NCI-H1092 (cell line): ENCODE results near the gene ACRBP.

Experiments
- DNase-seq: peaks from one replicate; lab custom pipeline; 2025; lab: John Stamatoyannopoulos, UW

ACRBP gene

DNA sequence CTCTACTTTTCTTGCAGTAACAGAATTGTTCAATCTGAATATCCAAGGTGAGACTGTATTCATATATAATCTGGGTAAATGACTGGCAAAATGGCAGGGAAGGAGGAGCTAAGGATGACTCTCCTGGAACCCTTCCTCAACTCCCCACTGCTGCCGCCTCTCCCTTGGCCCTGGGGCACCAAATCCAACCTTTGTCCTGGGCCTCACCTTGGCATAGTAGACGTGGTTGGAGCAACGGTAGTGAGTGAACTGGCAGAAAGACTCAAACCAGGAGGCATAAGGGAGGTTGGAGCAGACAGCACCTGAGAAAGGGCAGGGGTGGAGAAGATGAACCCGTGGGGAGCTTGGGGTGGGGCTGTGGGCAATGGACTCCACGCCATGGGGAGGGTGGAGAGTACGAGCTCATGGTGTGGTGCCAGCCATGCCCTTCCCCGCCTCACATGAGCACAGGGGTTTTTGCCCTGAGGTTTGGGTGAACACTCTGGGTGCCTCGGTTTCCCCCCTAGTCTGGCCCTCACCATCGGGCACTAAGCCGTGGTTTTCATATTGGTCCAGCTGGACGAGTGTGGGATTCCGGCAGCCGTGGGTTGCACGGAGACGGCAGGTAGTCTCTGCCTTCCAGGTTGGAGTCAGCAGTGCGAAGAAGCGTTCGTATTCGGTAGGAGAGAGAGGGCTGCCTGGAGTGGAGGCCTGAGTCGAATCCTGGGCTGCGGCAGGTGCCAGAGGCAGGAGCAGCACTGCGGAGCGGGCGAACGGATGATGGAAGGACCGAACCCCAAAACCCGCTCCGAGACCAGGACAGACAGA, 753 bp downstream of the ACRBP start:
- DNase-seq = no peak

DNA sequence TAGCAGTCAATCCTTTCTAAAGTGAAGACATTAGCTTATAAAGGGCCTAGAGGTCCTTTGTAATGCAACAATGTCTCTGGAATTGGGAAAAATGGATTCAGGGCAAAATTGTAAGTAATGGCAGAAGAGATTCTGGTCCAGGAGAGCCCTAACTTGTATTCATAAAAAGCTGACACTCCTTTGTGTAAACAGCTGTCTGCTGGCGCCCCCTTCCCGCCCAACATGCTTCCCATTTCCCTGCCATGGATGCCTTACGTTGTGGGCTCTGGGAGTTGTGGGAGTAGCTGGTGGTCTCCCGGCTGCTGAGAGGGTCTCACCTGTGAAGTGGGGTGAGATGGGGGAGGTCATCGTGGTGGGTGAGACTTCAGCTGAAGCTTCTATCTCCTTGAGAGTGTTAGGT, 2.3 kb downstream of the ACRBP start:
- no peak for DNase-seq

DNA sequence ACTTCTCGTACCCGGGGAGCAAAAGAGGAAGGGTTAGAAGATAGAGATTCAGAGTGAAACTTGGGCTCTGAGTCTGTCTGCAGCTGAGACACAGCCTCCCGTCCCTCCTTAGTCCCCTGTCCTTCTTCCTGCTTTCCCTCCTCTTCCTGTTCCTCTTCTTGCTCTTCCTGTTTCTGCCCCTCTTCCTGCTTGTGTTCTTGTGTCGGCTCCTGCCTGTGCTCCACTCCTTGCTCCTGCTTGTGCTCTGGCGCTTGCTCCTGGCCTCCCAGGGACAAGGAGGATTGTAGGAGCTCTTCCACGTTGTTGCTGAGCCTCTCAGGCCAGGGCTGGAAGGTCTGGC, 3.0 kb downstream of the ACRBP start:
- no peak for DNase-seq

DNA sequence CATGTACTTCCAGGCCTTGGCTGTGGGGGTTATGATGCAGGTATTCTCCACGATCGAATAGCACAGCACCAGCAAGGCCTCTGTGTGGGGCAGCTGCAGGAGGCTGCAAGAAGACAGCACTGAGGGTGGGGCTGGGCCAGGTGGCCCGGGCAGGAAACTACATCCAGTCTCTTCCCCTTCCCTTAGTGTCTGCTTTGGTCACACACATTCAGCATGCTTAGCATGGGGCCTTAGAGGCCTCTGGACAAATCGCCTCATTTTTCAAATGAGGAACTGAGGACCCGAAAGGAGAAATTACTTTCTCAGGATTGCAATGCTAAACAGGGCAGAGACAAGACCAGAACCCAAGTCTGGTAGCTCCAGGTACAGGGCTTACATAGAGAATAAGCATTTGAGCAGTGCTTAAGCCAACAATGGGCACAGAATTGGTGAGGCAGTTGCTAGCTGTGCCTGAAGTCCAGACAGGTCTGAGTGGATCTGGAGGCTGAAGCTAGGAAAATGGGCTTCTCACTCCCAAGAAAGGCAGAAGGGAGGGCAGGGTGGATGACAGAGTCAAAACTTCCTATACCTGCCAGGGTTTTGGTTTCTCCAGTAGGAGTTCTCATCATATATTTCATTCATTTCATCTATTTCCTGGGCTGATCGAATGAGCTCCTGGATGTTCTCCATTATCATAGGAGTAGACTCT, 3.5 kb downstream of the ACRBP start:
- DNase-seq = no peak

DNA sequence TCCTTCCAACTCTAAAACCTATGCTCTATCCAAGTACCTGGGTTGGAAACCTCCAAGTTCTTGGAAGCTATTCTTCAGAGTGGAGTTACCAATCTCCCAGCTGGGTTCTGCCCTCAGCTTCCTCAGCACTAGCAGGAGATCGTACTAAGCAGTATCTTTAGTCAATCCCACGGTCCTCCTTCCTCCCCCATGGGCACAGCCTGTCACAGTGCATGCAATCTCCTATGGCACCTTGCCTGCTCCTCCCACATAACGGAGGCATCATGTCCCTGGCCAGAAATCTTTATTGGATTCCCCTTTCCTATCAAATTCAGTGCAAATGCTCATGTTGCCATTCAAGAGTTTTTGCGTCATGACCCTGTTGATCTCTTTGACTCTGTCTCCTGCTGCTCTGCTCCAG, 6.1 kb downstream of the ACRBP start:
- DNase-seq = no peak

DNA sequence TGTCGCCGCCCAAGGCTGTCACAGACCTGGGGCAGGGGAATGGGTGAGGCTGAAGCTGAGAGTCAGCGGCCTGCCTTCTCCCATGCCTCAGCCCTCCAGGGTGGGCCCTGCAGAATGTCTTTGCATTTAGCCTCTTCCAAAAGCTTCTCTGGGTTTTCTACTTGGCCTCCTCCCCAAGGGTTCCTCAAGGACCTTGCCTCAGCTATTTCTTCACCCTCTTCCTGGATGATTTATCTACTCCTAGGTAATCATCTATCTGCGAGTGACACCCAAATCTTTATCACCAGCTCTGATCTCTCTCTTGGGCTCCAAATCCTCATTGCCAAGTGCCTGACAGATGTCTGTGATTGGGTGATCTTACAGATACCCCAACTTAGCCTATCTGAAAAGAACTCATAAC, 6.7 kb downstream of the ACRBP start:
- no peak for DNase-seq

DNA sequence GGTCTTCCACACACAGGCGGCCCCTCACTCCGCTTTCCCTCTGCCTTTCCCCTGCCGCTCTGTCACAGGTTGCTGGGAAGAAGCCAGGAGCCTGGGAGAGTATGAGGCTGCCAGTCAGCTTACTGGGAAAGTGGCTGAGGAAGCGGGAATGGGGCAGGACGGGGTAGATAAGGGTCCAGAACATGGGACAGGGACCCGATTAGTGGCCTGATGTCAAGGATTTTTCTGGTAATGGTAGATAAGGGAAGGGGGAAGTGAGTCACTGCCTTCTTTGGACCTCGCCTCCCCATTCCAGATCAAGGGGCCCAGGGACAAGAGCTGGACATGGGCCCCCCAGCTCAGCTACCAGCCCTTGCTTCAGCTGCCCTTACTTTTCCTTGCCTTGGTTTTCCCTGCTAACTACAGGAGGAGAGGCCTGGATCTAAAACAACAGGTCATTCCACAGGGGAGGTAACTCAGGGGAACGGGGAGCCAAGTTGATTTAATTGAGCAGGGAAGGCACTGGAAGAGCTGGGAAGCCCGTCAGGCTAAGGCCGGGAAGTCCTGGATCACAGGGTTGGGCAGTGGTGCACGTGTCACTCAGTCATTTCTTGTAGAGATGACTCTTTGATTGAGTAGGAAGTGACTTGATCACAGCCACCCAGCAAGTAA, 8.0 kb downstream of the ACRBP start:
- no peak for DNase-seq

DNA sequence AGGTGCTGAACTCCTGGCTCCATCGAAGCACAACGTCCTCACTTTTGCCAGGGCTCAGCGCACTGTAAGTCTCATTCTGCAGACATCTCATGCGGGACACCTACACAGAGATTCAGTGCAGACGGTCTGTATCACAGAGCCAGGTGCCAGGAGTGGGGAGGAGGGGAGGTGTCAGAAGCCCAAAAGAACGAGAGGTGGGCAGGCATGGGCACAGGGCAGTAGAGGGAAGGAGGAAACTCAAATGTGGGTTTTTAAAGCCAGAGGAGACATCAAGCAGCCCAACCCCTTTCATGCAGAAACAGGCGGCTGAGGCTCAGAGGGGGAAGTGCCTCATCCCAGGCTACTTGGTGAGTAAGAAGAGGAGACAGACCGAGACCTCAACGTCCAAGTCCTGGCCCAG, 8.9 kb downstream of the ACRBP start:
- DNase-seq = no peak

DNA sequence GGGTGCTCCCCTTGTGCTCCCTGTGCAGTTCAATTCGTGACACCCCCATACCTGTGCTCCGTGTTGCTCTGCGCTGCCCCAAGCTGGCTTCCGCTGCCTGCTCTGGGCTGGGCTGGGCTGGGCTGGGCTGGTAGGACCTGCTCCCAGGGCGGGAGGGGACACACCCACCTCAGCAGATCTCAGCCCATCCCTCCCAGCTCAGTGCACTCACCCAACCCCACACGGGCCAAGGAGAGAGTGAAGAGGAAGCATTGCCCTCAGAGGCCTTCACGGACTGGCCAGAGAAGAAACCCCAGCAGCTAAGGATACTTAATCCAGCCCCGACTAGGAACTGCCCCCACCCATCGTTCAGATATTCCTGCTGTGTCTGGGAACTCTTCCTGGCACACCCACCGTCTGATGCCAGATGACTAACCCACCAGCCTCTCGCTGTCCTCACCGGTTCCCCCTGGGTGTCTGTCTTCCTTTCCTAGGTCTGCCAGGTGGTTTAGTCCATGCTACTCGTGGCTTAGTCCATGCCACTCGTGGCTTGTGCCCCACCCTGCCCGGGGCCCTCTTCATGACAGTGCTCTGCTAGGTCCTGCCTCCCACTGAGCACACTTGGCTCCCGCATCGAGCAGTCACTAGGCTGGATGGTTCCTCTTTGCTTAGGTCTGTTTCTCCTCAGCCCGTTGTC, 11.2 kb downstream of the ACRBP start, which contains the start of gene LPAR5:
Gene LPAR5 (minus strand): TSS at position 104 of the 676 bp plus-strand sequence. CDS start 14,711 bp downstream, outside the sequence.
- DNase-seq = no peak

DNA sequence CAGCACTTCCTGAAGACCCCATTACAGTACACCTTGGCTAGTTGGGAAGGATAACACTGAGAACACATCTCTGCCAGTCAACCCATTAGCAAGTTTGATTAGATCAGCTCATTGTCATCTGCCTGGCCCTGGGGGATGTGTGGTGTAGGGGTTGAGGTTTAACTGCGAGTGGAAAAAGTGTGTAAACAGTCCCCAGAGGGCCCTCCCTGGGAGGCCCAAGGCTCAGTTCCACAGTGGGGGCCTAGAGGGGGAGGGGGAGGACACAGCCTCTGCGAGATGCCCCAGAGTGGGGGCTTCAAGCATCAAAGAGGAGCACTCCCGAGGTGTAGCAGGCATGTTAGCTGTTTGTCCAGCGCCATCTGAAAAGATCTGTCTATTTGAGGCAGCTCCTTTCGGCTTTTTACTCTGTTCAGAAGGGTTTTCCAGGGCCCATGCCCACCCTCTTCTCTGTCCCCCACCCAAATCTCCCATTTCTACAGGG, 11.8 kb downstream of the ACRBP start:
- no peak for DNase-seq

DNA sequence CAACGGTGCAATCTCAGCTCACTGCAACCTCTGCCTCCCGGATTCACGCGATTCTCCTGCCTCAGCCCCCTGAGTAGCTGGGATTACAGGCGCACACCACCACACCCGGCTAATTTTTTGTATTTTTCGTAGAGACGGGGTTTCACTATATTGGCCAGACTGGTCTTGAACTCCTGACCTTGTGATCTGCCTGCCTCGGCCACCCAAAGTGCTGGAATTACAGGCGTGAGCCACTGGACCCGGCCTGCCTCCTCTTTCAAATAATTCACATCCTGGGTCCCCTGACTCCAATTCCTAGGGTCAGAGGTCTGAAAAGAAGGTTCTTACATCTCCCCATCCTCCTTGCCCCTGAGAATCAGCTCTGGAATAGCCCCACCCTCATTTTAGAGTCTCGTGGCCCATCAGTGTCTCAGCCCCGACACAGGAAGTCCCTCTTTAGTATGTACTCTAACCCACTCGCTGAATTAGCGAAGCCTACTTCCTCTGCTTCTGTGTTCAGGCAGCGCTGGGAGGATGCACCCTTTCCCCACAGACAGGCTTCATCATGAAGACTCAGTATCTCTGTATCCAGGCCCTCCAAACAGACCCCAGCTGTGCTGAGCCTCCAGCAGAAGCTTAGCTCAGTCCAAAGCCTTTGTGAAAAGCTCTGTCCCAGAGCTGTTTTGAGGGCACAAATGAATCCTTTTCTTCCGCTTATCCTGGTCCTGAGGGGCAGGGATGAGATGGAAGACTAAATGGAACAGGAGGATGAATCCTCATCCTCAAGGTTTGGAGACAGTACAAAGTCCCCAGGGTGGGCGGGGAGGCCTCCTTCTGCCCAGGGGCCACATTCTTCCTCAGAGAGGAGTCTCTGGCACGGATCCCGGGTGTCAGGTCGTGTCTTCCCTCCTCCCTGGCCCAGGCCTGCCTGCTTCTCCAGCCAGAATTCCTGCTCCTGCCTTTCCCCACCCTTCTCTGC, 14.9 kb downstream of the ACRBP start:
- DNase-seq = no peak

DNA sequence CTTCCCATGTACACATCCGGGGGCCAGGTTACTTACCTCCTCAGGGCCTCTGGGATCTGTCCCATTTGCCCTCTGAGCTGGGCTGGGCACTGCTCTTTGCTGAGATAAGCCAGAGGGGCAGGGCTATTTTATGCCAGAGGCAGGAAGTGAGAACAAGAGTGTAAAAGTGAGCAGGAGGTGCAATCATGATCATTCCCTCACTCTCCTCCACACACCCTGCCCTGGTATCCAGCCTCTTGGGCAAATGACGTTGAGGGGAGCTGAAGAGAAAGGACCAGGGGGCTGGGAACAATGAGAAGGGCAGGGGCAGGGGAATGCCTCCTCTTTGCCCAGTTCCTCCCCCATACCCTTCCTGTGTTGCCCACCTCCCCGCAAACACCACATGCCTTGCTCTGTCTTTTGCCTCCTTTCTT, 15.7 kb downstream of the ACRBP start:
- no peak for DNase-seq

DNA sequence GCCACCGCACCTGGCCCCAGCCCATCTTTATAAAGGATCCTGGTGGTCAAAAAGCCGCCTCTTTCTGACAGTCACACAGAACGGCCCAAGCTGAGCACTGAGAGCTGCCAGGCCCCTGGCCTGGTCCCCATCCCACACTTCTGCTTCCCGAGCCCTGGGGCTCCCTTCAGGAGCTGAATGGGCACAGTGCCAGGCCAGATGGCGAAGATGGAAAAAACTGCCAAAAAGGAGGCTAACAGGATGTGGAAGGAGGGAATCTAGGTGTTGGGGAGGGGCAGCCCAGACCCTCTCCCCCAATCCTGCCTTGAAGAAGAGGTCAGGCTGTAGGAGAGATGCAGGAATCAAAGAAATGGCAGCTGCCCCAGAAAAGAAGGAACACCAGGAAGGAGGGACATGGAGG, 16.5 kb downstream of the ACRBP start:
- no peak for DNase-seq

DNA sequence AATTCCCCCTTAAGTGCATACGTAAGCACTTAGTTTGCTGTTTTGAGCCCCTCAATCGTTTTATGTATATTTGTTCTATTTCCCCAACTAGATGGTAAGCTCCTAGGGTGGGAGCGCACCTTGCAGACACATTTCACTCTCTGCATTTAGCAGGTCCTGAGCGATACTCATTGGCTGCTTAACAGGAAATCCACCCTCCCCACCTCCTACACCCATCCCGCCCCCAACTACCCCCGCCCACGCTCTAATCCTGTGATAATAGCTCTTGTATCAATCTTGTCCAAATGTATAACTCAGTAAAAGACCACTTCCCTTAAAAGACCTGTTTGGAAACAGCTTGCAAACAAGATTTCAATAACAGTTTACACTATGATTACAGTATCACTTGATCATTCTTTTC, 19.6 kb downstream of the ACRBP start:
- no peak for DNase-seq

DNA sequence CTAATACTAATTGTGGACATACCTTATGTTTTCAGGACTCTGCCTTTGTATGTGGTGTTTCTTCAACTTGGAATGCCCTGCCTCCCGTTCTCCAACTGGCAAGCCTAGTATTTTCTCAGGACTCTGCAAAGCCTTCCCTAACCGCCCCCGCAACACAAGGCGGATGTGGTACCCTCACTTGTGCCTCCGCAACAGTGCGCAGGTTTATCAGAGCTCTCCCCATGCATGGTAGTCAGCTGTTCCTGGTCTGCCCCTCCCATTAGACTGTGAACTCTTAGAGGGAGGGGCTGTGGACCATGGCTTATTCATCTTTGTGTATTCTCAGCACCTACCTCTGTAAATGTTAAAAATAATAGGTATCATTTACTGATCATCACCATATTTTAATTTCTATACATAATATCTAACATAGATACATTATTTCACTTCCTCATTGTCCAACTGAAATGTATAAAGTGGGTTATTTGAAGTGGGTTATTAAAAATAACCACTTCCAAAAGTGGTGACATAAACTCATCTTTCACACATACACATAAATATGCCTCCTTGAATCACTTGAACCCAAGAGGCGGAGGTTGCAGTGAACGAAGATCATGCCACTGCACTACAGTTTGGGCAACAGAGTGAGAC, 20.5 kb downstream of the ACRBP start:
- no peak for DNase-seq

DNA sequence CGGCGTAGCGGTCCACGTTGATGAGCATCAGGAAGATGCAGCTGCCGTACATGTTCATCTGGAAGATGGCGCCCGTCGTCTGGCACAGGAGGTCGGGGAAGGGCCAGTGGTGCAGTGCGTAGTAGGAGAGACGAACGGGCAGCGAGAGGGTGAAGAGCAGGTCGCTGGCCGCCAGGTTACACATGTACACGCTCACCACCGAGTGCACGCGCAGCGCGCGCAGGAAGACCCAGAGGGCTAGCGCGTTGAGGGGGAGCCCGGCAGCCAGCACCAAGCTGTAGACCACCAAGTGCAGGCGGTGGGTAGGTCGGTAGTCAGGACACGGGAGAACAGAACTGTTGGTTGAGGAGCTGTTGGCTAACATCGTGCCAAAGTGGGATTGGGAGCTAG, 26.4 kb downstream of the ACRBP start:
- DNase-seq = no peak

DNA sequence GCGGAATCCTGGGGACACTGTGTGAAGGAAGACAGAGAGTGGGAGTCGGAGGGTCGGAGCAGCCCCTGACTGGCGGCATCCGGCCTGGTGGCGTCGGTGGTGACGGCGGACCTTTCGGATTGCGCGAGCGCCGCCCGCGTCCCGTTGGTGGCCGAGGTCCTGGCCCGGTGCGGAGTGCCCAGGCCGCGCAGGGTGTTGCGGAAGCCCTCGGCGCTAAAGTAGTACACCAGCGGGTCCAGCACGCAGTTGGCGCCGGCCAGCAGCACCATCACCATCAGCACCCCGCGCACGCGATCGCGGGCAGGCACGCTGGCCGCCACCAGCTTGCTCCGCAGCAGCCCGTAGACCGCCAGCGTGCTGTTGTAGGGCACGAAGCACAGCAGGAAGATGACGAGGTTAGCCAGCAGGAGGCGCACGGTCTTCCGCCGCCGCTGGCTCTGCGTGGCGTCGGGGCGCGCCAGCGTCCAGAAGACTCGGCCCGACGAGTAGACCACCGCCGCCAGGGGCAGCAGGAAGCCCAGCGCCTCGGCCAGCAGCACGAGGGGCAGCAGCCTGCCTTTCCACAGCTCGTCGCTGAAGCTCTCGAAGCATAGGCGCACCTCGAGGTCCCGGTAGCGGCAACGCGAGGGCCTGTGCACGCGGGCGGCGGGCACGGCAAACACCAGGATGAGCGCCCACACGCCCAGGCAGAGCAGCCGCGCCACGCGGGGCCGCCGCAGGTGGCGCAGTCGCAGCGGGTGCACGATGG, 26.9 kb downstream of the ACRBP start:
- no peak for DNase-seq

DNA sequence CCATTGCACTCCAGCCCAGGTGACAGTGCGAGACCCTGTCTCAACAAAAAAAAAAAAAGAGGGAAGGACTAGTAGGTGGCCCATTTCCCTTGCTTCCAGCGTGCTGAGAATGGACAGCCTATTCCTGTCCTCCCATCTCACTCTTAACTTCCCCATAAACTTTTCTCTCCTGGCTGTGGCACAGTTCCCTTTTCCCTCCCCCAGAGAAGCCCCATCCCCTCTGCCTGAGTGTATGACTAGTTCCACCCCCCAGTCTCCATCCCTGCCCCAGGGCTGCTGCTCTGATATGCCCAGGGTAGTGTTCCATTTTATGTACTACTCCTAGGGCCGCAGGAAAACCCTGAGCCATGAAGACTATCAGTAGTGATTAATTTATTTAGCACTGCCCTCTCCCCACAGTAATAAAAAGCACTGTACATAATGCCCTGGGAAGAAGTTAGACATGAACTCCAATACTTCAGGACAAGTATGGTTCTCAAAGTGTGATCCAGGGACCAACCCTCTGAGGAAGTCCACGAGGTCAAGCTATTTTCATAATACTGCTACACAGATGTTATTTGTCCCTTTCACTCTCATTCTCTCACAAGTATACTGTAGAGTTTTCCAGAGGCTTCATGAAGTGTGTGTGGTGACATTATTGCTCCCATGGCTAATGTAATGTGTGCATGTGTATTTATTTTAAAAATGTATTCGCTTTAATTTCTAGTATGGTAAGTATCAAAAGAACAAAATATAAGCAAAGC, 28.6 kb downstream of the ACRBP start:
- DNase-seq = no peak

DNA sequence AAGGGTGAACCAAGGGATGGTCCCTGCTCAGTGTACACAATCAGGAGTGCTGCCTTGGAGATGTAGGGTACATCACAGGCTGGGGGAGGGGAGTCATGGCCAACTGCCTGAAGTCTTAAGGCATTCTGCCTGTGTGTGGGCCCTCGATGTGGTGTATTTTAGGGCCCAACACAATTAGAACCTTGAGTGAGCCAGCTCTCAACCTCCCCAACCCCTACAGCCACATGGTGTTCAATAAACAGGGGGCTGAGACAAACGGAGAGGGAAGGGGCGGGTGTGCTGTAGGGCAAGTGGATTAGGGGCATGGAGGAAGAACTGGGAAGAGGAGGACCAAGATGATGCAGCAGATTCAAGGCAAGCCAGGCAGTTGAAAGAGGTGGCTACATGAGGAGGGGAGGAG, 31.4 kb downstream of the ACRBP start:
- no peak for DNase-seq
